Type B pancreatic cell (in vitro differentiated cells): ENCODE data around the gene AMY2B. TPM values are rescaled to one million over a fixed set of nuclear protein-coding genes. Genes with fewer than 3 reads are reported as not detected.
"Not testable (repeated sequence)": the region's sequence is repeated elsewhere in the genome, so short reads cannot be mapped to it uniquely, and the experiment has no call there.

ENCODE experiments used
- DNase-seq: peaks from one replicate; pipeline ENCODE4 v3.0.0; 2021; ENCODE audit warnings: mixed read lengths; ENCODE audit not compliant: unreplicated experiment; ENCODE audit errors: extremely low spot score
- H3K27ac Mint-ChIP-seq: 2 replicates; pipeline ENCODE4 v1.8.0; 2021; ENCODE audit warnings: mild to moderate bottlenecking, mixed read lengths
- H3K27me3 Mint-ChIP-seq: 2 replicates; pipeline ENCODE4 v1.8.0; 2021; ENCODE audit warnings: mixed read lengths
- H3K36me3 Mint-ChIP-seq: 2 replicates; pipeline ENCODE4 v1.8.0; 2021; ENCODE audit warnings: mixed read lengths
- H3K4me1 Mint-ChIP-seq: one replicate; pipeline ENCODE4 v1.8.0; 2021; ENCODE audit warnings: mixed read lengths; ENCODE audit not compliant: unreplicated experiment
- H3K4me3 Mint-ChIP-seq: 2 replicates; pipeline ENCODE4 v1.8.0; 2021; ENCODE audit warnings: mild to moderate bottlenecking, mixed read lengths
- H3K9me3 Mint-ChIP-seq: 2 replicates; pipeline ENCODE4 v1.8.0; 2021; ENCODE audit warnings: mixed read lengths
- total RNA-seq: library from RNA; stranded (reverse); gene quantifications from 2 replicates; pipeline ENCODE4 v1.2.1, GENCODE V29; 2021; ENCODE audit warnings: low replicate concordance
- TF ChIP-seq, protein P1 (sequence below): fragments of 200-600 bp; sonication (generic); conservative IDR thresholded peaks from 2 replicates; pipeline ENCODE4 v1.5.0; 2021; ENCODE audit warnings: antibody characterized with exemption, mild to moderate bottlenecking

AMY2B gene
- total RNA-seq, 1 donor from 2014 or later: 7.5 TPM

DNA sequence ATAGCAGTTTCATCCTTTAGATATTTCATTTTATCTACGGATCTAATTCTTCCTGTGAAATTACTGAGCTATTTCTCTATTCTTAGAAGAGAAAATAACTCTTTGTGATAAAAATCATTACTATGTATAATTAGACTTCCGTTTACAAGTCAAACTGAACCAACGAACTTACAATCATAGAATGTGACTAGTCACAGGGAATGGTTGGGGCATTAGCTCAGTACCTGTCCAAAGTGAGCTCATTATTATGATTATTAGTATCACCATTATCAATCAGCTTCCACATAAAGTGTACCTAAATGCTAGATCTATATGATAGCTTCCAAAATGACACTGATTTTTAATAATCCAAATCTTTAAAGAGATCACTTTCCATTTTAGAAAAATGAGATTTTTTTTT lies 12.5 kb downstream of the AMY2B start:
- no peak overlapping the region for H3K27ac Mint-ChIP-seq
- TF ChIP-seq, protein P1, sequence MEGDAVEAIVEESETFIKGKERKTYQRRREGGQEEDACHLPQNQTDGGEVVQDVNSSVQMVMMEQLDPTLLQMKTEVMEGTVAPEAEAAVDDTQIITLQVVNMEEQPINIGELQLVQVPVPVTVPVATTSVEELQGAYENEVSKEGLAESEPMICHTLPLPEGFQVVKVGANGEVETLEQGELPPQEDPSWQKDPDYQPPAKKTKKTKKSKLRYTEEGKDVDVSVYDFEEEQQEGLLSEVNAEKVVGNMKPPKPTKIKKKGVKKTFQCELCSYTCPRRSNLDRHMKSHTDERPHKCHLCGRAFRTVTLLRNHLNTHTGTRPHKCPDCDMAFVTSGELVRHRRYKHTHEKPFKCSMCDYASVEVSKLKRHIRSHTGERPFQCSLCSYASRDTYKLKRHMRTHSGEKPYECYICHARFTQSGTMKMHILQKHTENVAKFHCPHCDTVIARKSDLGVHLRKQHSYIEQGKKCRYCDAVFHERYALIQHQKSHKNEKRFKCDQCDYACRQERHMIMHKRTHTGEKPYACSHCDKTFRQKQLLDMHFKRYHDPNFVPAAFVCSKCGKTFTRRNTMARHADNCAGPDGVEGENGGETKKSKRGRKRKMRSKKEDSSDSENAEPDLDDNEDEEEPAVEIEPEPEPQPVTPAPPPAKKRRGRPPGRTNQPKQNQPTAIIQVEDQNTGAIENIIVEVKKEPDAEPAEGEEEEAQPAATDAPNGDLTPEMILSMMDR: no peak
- H3K36me3 Mint-ChIP-seq: no peaks in the 10 kb centered on the region

DNA sequence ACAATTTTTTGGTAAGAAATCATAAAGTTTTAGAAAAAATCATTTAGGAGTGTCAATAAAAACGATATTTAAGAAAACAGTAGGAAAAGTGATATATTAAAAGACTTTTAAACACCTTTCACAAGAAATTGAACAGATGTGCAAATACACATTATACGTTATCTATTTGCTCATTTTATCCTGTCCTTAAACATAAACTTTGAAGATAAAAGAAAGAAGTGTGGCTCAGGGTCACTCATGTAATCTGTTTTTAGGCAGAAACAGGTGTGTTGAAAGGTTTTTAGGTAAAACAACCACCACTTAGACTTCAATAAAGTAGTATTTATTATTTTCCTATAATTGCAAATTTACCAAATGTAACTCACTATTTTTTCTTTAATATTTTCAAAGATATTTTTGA lies 13.1 kb downstream of the AMY2B start:
- no peak for DNase-seq
- Mint-ChIP-seq H3K4me1 (no peaks in the 10 kb centered on the region), H3K36me3 (no peaks in the 10 kb centered on the region), H3K27me3 (no peaks in the 10 kb centered on the region), H3K4me3 (no peak overlapping the region), H3K27ac (no peak overlapping the region), H3K9me3 (peaks cover 11% of the 10 kb centered on the region)
- TF ChIP-seq, protein P1: no peak

More for the DNA sequence above, 12.5 kb downstream of the AMY2B start:
- H3K4me3 Mint-ChIP-seq: no peak overlapping the region
- no peaks in the 10 kb centered on the region for H3K27me3 Mint-ChIP-seq
- no peaks in the 10 kb centered on the region for H3K4me1 Mint-ChIP-seq
- DNase-seq: no peak
- H3K9me3 Mint-ChIP-seq: peaks cover 8% of the 10 kb centered on the region

DNA sequence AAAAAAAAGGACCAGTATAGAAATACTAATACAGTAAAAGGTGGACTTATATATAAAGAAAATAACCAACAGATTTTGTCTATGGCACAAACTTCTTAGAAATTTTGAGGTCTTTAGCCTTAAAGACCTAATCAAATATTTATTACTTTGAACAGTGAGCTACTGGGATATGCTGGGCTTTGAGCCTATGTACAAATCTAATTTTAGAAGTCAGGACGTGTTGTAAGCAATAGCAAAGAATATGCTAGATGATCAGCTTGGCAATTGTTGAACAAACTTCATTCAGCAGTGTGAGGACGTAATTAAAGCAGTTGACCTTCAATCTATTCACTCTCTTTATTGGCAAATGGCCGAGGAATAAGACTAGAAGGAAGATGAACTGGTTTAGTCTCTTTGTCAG lies 31.4 kb downstream of the AMY2B start:
- H3K9me3 Mint-ChIP-seq, H3K4me1 Mint-ChIP-seq, H3K27me3 Mint-ChIP-seq, H3K27ac Mint-ChIP-seq, DNase-seq, H3K4me3 Mint-ChIP-seq, H3K36me3 Mint-ChIP-seq: not testable (repeated sequence)

DNA sequence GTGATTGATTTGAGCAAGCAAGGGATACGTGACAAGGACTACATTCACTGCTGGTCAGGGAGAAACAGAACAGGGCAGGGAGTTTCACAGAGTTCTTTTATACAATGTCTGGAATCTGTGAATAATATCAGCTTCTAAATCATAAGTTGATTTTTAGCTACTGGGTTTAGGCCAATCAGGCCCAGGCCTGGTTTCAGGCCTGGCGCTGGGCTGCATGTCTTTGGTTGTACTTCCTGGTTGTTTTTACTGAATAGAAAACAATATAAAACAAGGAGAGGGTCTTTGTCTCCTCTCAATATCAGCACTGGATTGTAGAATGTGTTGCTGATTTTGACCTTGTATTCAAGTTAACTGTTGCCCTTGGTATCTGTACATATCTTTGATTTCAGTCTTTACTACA lies 45.0 kb downstream of the AMY2B start:
- TF ChIP-seq, protein P1: no peak
- H3K27ac Mint-ChIP-seq: no peak overlapping the region
- H3K36me3 Mint-ChIP-seq: no peaks in the 10 kb centered on the region
- DNase-seq: no peak
- H3K9me3 Mint-ChIP-seq: no peaks in the 10 kb centered on the region
- no peaks in the 10 kb centered on the region for H3K4me1 Mint-ChIP-seq
- H3K4me3 Mint-ChIP-seq: no peak overlapping the region
- no peaks in the 10 kb centered on the region for H3K27me3 Mint-ChIP-seq

DNA sequence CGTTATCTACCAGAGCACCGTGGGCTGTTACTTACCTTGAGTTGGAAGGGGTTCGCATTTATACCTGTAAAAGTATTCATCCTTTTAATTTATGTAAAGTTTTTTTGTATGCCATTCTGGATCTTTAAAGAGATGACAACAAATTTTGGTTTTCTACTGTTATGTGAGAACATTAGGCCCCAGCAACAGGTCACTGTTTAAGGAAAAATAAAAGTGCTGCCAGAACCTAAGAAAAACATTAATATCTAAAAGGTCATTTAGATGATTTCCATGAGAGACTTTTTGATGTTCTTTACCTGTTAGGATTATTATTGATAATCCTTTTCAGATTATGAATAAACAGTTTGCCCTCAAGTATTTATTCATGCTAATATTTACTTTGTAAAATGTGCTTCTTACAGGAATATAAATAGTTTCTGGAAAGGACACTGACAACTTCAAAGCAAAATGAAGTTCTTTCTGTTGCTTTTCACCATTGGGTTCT lies 45.6 kb downstream of the AMY2B start, which contains the start of gene AMY2A:
AMY2A (plus strand) TSS at position 434 of the 484 bp plus-strand sequence; CDS start at position 448, 14 bp downstream.
- not testable (repeated sequence) for H3K27me3 Mint-ChIP-seq, H3K4me3 Mint-ChIP-seq, DNase-seq, H3K4me1 Mint-ChIP-seq, H3K27ac Mint-ChIP-seq, H3K9me3 Mint-ChIP-seq, H3K36me3 Mint-ChIP-seq

DNA sequence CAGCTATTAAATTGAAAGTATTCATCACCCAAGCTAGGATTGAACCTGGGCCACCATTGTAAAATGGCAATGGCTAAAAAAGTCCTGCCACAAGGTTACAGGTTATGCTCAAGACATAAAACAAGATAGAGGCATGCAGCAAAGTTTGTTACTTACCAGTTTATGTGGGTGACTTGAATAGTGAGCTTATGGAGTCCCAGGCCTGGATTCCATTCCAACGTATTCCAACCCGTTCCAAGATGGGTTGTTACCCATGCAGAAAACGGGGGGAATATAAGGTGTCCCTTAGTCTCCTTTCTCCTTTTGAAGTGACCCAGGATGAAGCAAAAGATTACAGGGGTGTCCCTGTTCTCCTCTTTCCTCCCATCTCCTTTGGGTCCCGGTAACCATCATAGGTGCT lies 56.0 kb downstream of the AMY2B start:
- H3K9me3 Mint-ChIP-seq, DNase-seq, H3K36me3 Mint-ChIP-seq, H3K27me3 Mint-ChIP-seq, H3K4me3 Mint-ChIP-seq, H3K4me1 Mint-ChIP-seq, H3K27ac Mint-ChIP-seq: not testable (repeated sequence)

Other genes with a start within 250 kb of the AMY2B start
- 20.0 and 20.5 TPM in 2 replicates for gene RNPC3, start 45.9 kb upstream of the AMY2B start, total RNA-seq
- gene AMY2A, start 45.8 kb downstream of the AMY2B start, total RNA-seq: not detected in 2 replicates
- not detected in 2 replicates for gene AMY1A, start 84.2 kb downstream of the AMY2B start, total RNA-seq
- not detected in 2 replicates for gene AMY1B, start 124.6 kb downstream of the AMY2B start, total RNA-seq
- gene AMY1C, start 178.3 kb downstream of the AMY2B start, total RNA-seq: not detected in 2 replicates